H1 (cell line): ENCODE data around the gene SH3BP5.

Experiments used
- CEBPB ChIP-seq: IDR thresholded peaks from 2 replicates; pipeline ENCODE4 v1.6.1; 2012; ENCODE audit warnings: low read depth, low read length
- CREB1 ChIP-seq: IDR thresholded peaks from 2 replicates; pipeline ENCODE4 v1.6.1; 2012; ENCODE audit warnings: inconsistent platforms
- EZH2 ChIP-seq: fragments of 200-600 bp; sonication (generic); IDR thresholded peaks from 2 replicates; pipeline ENCODE4 v1.7.1; 2012; ENCODE audit warnings: low read depth, mild to moderate bottlenecking, moderate library complexity, low read length, inconsistent platforms; ENCODE audit not compliant: severe bottlenecking
- MAFK ChIP-seq: IDR thresholded peaks from 2 replicates; pipeline ENCODE4 v1.6.1; 2012; ENCODE audit warnings: low read depth, mild to moderate bottlenecking, improper control_type of control experiment, low read length
- PHF8 ChIP-seq: fragments of 200-600 bp; sonication (generic); conservative IDR thresholded peaks from 2 replicates; pipeline ENCODE4 v1.7.1; 2012; ENCODE audit warnings: low read depth, mild to moderate bottlenecking, inconsistent platforms, low read length, moderate library complexity
- POLR2AphosphoS5 ChIP-seq: IDR thresholded peaks from 2 replicates; pipeline ENCODE4 v1.6.1; 2011; ENCODE audit warnings: low read depth, low read length
- RAD21 ChIP-seq, 2 experiments: IDR thresholded peaks in 1 of 2; conservative IDR thresholded peaks in 1 of 2; 2 replicates each; pipeline ENCODE4 v1.6.1; 2011; ENCODE audit warnings: low read depth in 2 of 2, low read length in 2 of 2, improper control_type of control experiment in 1 of 2, inconsistent platforms in 1 of 2, mild to moderate bottlenecking in 1 of 2, moderate library complexity in 1 of 2
- RFX5 ChIP-seq: IDR thresholded peaks from 2 replicates; pipeline ENCODE4 v1.6.1; 2011; ENCODE audit warnings: low read depth, low read length, improper control_type of control experiment, borderline replicate concordance
- RXRA ChIP-seq: IDR thresholded peaks from 2 replicates; pipeline ENCODE4 v1.6.1; 2011; ENCODE audit warnings: low read depth, mild to moderate bottlenecking, low read length, moderate library complexity; ENCODE audit not compliant: insufficient read depth
- SIN3A ChIP-seq, 2 experiments: IDR thresholded peaks in 1 of 2; conservative IDR thresholded peaks in 1 of 2; 2 replicates each; pipeline ENCODE4 v1.6.1; 2011 to 2012; ENCODE audit warnings: low read length in 2 of 2, improper control_type of control experiment in 1 of 2, low read depth in 1 of 2, mild to moderate bottlenecking in 1 of 2
- SP1 ChIP-seq: IDR thresholded peaks from 2 replicates; pipeline ENCODE4 v1.6.1; 2011; ENCODE audit warnings: low read depth, low read length
- TF ChIP-seq, protein P1 (sequence below), 3 experiments: IDR thresholded peaks; 1 replicate in 2 of 3; 2 replicates in 1 of 3; pipeline versions ENCODE4 v1.5.1 to v1.6.1; 2011; ENCODE audit warnings: low read length in 3 of 3, mild to moderate bottlenecking in 3 of 3, inconsistent platforms in 2 of 3, low read depth in 1 of 3, moderate library complexity in 1 of 3; ENCODE audit not compliant: insufficient read depth in 1 of 3; ENCODE audit errors: control extremely low read depth in 1 of 3

DNA sequence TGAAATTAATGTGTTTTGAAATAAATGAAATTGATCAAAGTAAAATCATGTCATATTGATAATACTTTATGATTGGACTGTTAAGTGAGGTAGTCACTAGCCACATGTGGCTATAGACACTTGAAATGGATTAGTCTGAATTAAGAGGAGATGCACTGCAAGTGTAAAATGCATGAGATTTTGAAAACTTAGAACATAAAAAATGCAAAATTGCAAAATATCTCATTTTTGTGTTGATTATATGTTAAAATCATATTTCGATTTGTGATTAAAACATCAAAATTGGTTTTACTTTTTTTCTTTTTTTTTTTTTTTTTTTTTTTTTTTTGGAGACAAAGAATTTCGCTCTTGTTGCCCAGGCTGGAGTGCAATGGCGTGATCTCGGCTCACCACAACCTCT is 103.1 kb downstream of the SH3BP5 start:
- TF ChIP-seq EZH2 = no peak
- TF ChIP-seq, protein P1, sequence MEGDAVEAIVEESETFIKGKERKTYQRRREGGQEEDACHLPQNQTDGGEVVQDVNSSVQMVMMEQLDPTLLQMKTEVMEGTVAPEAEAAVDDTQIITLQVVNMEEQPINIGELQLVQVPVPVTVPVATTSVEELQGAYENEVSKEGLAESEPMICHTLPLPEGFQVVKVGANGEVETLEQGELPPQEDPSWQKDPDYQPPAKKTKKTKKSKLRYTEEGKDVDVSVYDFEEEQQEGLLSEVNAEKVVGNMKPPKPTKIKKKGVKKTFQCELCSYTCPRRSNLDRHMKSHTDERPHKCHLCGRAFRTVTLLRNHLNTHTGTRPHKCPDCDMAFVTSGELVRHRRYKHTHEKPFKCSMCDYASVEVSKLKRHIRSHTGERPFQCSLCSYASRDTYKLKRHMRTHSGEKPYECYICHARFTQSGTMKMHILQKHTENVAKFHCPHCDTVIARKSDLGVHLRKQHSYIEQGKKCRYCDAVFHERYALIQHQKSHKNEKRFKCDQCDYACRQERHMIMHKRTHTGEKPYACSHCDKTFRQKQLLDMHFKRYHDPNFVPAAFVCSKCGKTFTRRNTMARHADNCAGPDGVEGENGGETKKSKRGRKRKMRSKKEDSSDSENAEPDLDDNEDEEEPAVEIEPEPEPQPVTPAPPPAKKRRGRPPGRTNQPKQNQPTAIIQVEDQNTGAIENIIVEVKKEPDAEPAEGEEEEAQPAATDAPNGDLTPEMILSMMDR (IDR thresholded peaks at IDR 0.05; ENCODE audit: control extremely low read depth in 1 of 3, insufficient read depth in 1 of 3, low read depth in 1 of 3, low read length in 3 of 3) = no peak
- TF ChIP-seq CREB1 = no peak
- TF ChIP-seq MAFK = no peak
- no peak for TF ChIP-seq SP1
- no peak for TF ChIP-seq POLR2AphosphoS5
- TF ChIP-seq RXRA = no peak
- no peak for TF ChIP-seq RFX5
- no peak for TF ChIP-seq SIN3A (conservative IDR thresholded peaks at IDR 0.05 in 1 of 2, IDR thresholded peaks at IDR 0.05 in 1 of 2; ENCODE audit: low read depth in 1 of 2, low read length in 2 of 2)
- TF ChIP-seq RAD21 (IDR thresholded peaks at IDR 0.05 in 1 of 2, conservative IDR thresholded peaks at IDR 0.05 in 1 of 2; ENCODE audit: low read depth in 2 of 2, low read length in 2 of 2) = no peak
- no peak for TF ChIP-seq PHF8
- no peak for TF ChIP-seq CEBPB
